CD14-positive monocyte (primary cell): ENCODE data around the gene CD247. TPM values are rescaled to one million over a fixed set of nuclear protein-coding genes. Genes with fewer than 3 reads are reported as not detected.

Experiments
- DNase-seq, 3 donors: peaks; one replicate each; pipeline ENCODE4 v3.0.0-alpha.2; 2011 to 2022
- H2AFZ ChIP-seq: 2 replicates; pipeline ENCODE4 v1.6.0; 2012; ENCODE audit warnings: mild to moderate bottlenecking, low read depth, low read length, inconsistent platforms; ENCODE audit not compliant: insufficient read depth, poor library complexity, severe bottlenecking
- H3K27ac ChIP-seq, 2 donors: 1 replicate in 1 of 2; 2 replicates in 1 of 2; pipeline ENCODE4 v1.5.1; 2012 to 2013; ENCODE audit warnings: low read length in 2 of 2, control low read depth in 1 of 2, inconsistent platforms in 1 of 2, low read depth in 1 of 2, mild to moderate bottlenecking in 1 of 2
- H3K27me3 ChIP-seq, 2 donors: one replicate each; pipeline versions ENCODE4 v1.6.0 to v1.6.1; 2011 to 2013; ENCODE audit warnings: low read length in 2 of 2; ENCODE audit not compliant: control insufficient read depth in 2 of 2, insufficient read depth in 2 of 2
- H3K36me3 ChIP-seq, 2 donors: replicated peaks in 1 of 2; 1 replicate in 1 of 2; 2 replicates in 1 of 2; pipeline versions ENCODE4 v1.5.1 to v1.6.1; 2012 to 2013; ENCODE audit warnings: low read length in 2 of 2, control low read depth in 1 of 2, inconsistent platforms in 1 of 2, mild to moderate bottlenecking in 1 of 2; ENCODE audit not compliant: insufficient read depth in 2 of 2, control insufficient read depth in 1 of 2
- H3K4me1 ChIP-seq, 2 donors: 1 replicate in 1 of 2; 2 replicates in 1 of 2; pipeline versions ENCODE4 v1.5.1 to v1.6.1; 2012 to 2013; ENCODE audit warnings: low read length in 2 of 2, control low read depth in 1 of 2, inconsistent platforms in 1 of 2, mild to moderate bottlenecking in 1 of 2, moderate library complexity in 1 of 2; ENCODE audit not compliant: insufficient read depth in 2 of 2, control insufficient read depth in 1 of 2
- H3K4me2 ChIP-seq: replicated peaks from 2 replicates; pipeline ENCODE3; 2012; ENCODE audit warnings: low read length, moderate library complexity, mild to moderate bottlenecking; ENCODE audit not compliant: poor library complexity, severe bottlenecking; ENCODE audit errors: extremely low read depth
- H3K4me3 ChIP-seq, 3 experiments: fragments of 200-600 bp in 1 of 3; sonication (generic) in 1 of 3; replicated peaks in 1 of 3; 1 replicate in 2 of 3; 2 replicates in 1 of 3; pipeline ENCODE4 v1.5.1; 2011 to 2013; ENCODE audit warnings: low read length in 3 of 3, mild to moderate bottlenecking in 3 of 3, control low read depth in 2 of 3, low read depth in 2 of 3, inconsistent platforms in 1 of 3, moderate library complexity in 1 of 3
- H3K79me2 ChIP-seq: 2 replicates; pipeline ENCODE4 v1.6.0; 2012; ENCODE audit warnings: mild to moderate bottlenecking, control low read depth, inconsistent platforms, low read length, moderate library complexity; ENCODE audit not compliant: insufficient read depth
- H3K9ac ChIP-seq: 2 replicates; pipeline ENCODE4 v1.6.0; 2017; ENCODE audit warnings: low read length, mild to moderate bottlenecking; ENCODE audit not compliant: insufficient read depth, poor library complexity, severe bottlenecking
- H3K9me3 ChIP-seq, 2 donors: replicated peaks in 1 of 2; 1 replicate in 1 of 2; 2 replicates in 1 of 2; pipeline versions ENCODE4 v1.5.1 to v1.6.1; 2012 to 2013; ENCODE audit warnings: low read length in 2 of 2, control low read depth in 1 of 2; ENCODE audit not compliant: control insufficient read depth in 1 of 2, insufficient read depth in 1 of 2
- H4K20me1 ChIP-seq: 2 replicates; pipeline ENCODE4 v1.6.0; 2012; ENCODE audit warnings: mild to moderate bottlenecking, low read length, control low read depth, moderate library complexity; ENCODE audit not compliant: insufficient read depth
- H3K27ac Mint-ChIP-seq, 7 donors: one replicate each; pipeline ENCODE4 v1.8.0; 2020; ENCODE audit warnings: mild to moderate bottlenecking in 7 of 7, mixed read lengths in 7 of 7, moderate library complexity in 6 of 7, inconsistent platforms in 2 of 7
- H3K27me3 Mint-ChIP-seq, 3 donors: one replicate each; pipeline ENCODE4 v1.8.0; 2021 to 2022; ENCODE audit warnings: low read depth in 3 of 3, mild to moderate bottlenecking in 3 of 3, mixed read lengths in 3 of 3, moderate library complexity in 3 of 3, inconsistent platforms in 1 of 3
- H3K36me3 Mint-ChIP-seq, 2 donors: one replicate each; pipeline ENCODE4 v1.8.0; 2020; ENCODE audit warnings: mixed read lengths in 2 of 2, inconsistent platforms in 1 of 2, mild to moderate bottlenecking in 1 of 2
- H3K4me1 Mint-ChIP-seq: one replicate; pipeline ENCODE4 v1.8.0; 2020; ENCODE audit warnings: mild to moderate bottlenecking, mixed read lengths
- H3K4me3 Mint-ChIP-seq, 2 donors: one replicate each; pipeline ENCODE4 v1.8.0; 2020; ENCODE audit warnings: mild to moderate bottlenecking in 2 of 2, mixed read lengths in 2 of 2, moderate library complexity in 1 of 2
- H3K9me3 Mint-ChIP-seq, 7 donors: one replicate each; pipeline ENCODE4 v1.8.0; 2020 to 2022; ENCODE audit warnings: mixed read lengths in 7 of 7, mild to moderate bottlenecking in 6 of 7, moderate library complexity in 6 of 7, inconsistent platforms in 2 of 7
- WGBS: methylation state at CpG from one replicate; pipeline ENCODE4 v1.1.5; 2013; ENCODE audit warnings: missing lambda C conversion rate; ENCODE audit not compliant: insufficient coverage; 5-methylcytosine and 5-hydroxymethylcytosine counted together
- intact Hi-C, 2 donors: fragments of 100-400 bp; cut with micrococcal nuclease; formaldehyde crosslinking; loops; one replicate each; pipeline versions ENCODE4 v1.15.0 to v1.15.1; 2023
- polyA plus RNA-seq, 3 donors: library from polyadenylated mRNA; depleted of rRNA in 1 of 3; unstranded in 2 of 3; stranded (reverse) in 1 of 3; fragments of 300-500 nt in 2 of 3; fragments of >200 nt in 1 of 3; fragmentation: Illumina TruSeq in 2 of 3; gene quantifications; 1 replicate in 2 of 3; 2 replicates in 1 of 3; pipeline ENCODE4 v1.2.3, GENCODE V29; 2012 to 2021
- TF ChIP-seq, protein P1 (sequence below): fragments of 200-600 bp; IDR thresholded peaks from one replicate; pipeline ENCODE4 v1.8.0; 2022; ENCODE audit warnings: antibody characterized with exemption, mild to moderate bottlenecking

Gene CD247
- polyA plus RNA-seq, 3 donors = 0.29 to 1.8 (median 1.6) TPM

DNA sequence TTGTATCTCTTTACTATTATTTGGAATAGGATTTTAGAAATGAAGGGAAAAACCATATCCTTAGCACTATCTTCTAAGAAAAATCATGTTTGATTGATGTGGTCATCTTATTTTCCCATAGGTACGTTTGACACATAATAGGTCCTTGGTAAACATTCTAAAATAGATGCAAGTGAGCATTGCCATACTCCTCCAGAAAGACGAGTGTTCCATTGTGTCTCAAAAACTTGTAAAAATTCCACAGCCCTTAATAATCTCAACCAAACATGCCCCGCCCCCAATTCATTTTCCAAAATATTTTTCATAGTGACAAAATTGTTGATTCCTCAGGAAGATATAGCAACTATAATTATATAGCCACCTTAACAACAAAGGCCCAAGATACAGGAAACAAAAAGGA, 113.4 kb downstream of the CD247 start:
- H3K4me2 ChIP-seq = no peak overlapping the region
- WGBS = no CpG with 5 or more reads among the region's 3 CpGs
- Mint-ChIP-seq H3K27ac (no peak overlapping the region), H3K27me3 (no peaks in the 10 kb centered on the region), H3K4me1 (no peaks in the 10 kb centered on the region), H3K4me3 (no peak overlapping the region), H3K36me3 (peaks cover 59 to 68% of the 10 kb centered on the region in 2 donors), H3K9me3 (peaks cover 0 to 1% (median 0%) of the 10 kb centered on the region in 7 donors)
- H3K9me3 ChIP-seq = no peaks in the 10 kb centered on the region
- H3K36me3 ChIP-seq = peaks cover 23 to 80% of the 10 kb centered on the region in 2 donors
- TF ChIP-seq, protein P1, sequence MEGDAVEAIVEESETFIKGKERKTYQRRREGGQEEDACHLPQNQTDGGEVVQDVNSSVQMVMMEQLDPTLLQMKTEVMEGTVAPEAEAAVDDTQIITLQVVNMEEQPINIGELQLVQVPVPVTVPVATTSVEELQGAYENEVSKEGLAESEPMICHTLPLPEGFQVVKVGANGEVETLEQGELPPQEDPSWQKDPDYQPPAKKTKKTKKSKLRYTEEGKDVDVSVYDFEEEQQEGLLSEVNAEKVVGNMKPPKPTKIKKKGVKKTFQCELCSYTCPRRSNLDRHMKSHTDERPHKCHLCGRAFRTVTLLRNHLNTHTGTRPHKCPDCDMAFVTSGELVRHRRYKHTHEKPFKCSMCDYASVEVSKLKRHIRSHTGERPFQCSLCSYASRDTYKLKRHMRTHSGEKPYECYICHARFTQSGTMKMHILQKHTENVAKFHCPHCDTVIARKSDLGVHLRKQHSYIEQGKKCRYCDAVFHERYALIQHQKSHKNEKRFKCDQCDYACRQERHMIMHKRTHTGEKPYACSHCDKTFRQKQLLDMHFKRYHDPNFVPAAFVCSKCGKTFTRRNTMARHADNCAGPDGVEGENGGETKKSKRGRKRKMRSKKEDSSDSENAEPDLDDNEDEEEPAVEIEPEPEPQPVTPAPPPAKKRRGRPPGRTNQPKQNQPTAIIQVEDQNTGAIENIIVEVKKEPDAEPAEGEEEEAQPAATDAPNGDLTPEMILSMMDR = no peak
- no peak overlapping the region for H3K9ac ChIP-seq
- H3K4me3 ChIP-seq = no peak overlapping the region
- DNase-seq = no peak
- no peaks in the 10 kb centered on the region for H3K4me1 ChIP-seq
- intact Hi-C loops = loop anchor here (10.0 kb wide), 2 partner anchors 130 to 280 kb away; no protein-coding TSS in a partner anchor
- no peaks in the 10 kb centered on the region for H3K79me2 ChIP-seq
- H3K27me3 ChIP-seq = no peaks in the 10 kb centered on the region
- H4K20me1 ChIP-seq = no peaks in the 10 kb centered on the region
- no peak overlapping the region for H2AFZ ChIP-seq
- no peak overlapping the region for H3K27ac ChIP-seq

DNA sequence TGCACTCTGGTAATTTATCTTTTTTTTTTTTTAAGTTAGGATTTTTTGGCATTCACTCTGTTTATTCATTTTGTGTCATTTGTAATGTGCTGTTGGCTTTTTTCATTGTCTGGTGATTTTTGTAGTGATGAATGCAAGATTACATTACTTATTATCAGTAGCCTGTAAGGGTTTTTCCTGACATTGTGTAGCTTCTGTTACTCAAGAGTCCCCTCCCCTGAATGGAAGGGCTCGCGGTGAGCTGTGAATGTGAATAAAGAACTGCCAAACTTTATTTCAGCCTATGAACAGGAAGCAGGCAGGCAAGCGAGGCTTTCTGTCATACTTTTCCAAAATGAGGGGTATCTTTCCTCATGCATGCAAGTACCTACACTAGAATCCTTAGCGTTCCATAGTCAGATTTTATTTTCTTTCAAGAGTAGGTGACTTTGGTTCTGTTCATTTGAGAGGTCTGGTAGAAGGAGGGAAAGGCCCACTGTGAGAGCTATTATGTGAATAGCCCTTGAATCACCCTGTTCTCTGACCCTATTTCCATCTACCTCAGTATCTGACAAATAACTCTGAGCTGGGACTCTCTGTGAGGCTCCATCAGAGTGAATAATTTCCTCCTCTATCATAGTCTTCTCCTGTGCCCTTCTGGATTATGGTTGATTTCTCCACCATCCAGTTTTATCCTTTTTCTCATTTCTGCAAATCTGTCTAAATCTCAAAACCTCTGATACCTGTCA, 114.0 kb downstream of the CD247 start:
- intact Hi-C loops = loop anchor here (10.0 kb wide), 2 partner anchors 130 to 280 kb away; no protein-coding TSS in a partner anchor
- WGBS = no CpG with 5 or more reads among the region's 4 CpGs
- no peaks in the 10 kb centered on the region for H3K4me1 ChIP-seq

More for the DNA sequence above, 114.0 kb downstream of the CD247 start:
- TF ChIP-seq, protein P1 = no peak
- no peak overlapping the region for H3K4me3 Mint-ChIP-seq
- Histone ChIP-seq H3K4me2 (no peak overlapping the region), H2AFZ (no peak overlapping the region), H3K9ac (no peak overlapping the region), H3K79me2 (no peaks in the 10 kb centered on the region), H3K9me3 (no peaks in the 10 kb centered on the region), H3K4me3 (no peak overlapping the region), H3K27me3 (no peaks in the 10 kb centered on the region), H4K20me1 (no peaks in the 10 kb centered on the region), H3K27ac (no peak overlapping the region), H3K36me3 (peaks cover 24 to 77% of the 10 kb centered on the region in 2 donors)
- H3K27ac Mint-ChIP-seq = no peak overlapping the region
- no peak for DNase-seq
- no peaks in the 10 kb centered on the region for H3K27me3 Mint-ChIP-seq
- H3K9me3 Mint-ChIP-seq = peaks cover 0 to 1% (median 0%) of the 10 kb centered on the region in 7 donors
- no peaks in the 10 kb centered on the region for H3K4me1 Mint-ChIP-seq
- H3K36me3 Mint-ChIP-seq = peaks cover 55 to 73% of the 10 kb centered on the region in 2 donors
